ENCODE results near the gene TTC9B.

Gene TTC9B

GRCh38 chr19:40254714-40255418 is 36.7 kb upstream of the TTC9B start:
- Mint-ChIP-seq H3K27ac (peak overlapping the region; percentile 22), H3K9me3 (no peaks in the 10 kb centered on the region), H3K27me3 (no peaks in the 10 kb centered on the region), H3K4me3 (no peak overlapping the region), H3K4me1 (peaks cover 48% of the 10 kb centered on the region), H3K36me3 (peaks cover 60% of the 10 kb centered on the region)
- no peak for ATAC-seq

GRCh38 chr19:40253611-40254092 is 35.5 kb upstream of the TTC9B start:
- H3K4me3 Mint-ChIP-seq, result no peak overlapping the region
- no peaks in the 10 kb centered on the region for H3K9me3 Mint-ChIP-seq
- H3K4me1 Mint-ChIP-seq, result peaks cover 36% of the 10 kb centered on the region
- H3K36me3 Mint-ChIP-seq, result peaks cover 60% of the 10 kb centered on the region
- no peaks in the 10 kb centered on the region for H3K27me3 Mint-ChIP-seq
- no peak for ATAC-seq
- no peak overlapping the region for H3K27ac Mint-ChIP-seq

- H3K27me3 Mint-ChIP-seq, result no peaks in the 10 kb centered on the region
- H3K9me3 Mint-ChIP-seq, result no peaks in the 10 kb centered on the region
- peaks cover 37% of the 10 kb centered on the region for H3K4me1 Mint-ChIP-seq
- no peak overlapping the region for H3K27ac Mint-ChIP-seq
- H3K36me3 Mint-ChIP-seq, result peaks cover 68% of the 10 kb centered on the region
- H3K4me3 Mint-ChIP-seq, result no peak overlapping the region
- ATAC-seq, result no peak
Measured at GRCh38 chr19:40252395-40252794, 34.2 kb upstream of the TTC9B start.

DNA sequence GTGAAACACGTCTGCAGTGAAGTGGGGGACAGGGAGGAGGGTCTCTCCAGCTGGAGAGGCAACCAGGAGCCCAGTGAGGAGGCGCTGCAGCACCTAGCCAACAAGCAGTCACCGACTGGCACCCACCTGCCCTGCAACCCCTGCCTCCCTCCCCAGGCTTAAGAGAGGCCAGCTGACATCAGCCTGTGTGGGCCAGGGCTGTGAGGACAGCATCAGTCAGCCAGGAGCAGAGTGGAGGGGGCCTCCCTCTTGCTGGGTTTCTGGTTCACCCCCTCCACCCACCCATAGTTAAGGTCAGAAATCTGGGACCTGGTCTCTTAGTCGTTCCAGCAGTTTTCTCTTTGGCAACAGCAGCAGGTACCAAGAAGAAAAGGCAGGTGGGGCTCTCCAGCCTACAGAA is 33.8 kb upstream of the TTC9B start:
- no peaks in the 10 kb centered on the region for H3K9me3 Mint-ChIP-seq
- no peak for ATAC-seq
- no peak overlapping the region for H3K4me3 Mint-ChIP-seq
- H3K27me3 Mint-ChIP-seq, result no peaks in the 10 kb centered on the region
- H3K27ac Mint-ChIP-seq, result no peak overlapping the region
- H3K4me1 Mint-ChIP-seq, result peaks cover 32% of the 10 kb centered on the region
- peaks cover 68% of the 10 kb centered on the region for H3K36me3 Mint-ChIP-seq

DNA sequence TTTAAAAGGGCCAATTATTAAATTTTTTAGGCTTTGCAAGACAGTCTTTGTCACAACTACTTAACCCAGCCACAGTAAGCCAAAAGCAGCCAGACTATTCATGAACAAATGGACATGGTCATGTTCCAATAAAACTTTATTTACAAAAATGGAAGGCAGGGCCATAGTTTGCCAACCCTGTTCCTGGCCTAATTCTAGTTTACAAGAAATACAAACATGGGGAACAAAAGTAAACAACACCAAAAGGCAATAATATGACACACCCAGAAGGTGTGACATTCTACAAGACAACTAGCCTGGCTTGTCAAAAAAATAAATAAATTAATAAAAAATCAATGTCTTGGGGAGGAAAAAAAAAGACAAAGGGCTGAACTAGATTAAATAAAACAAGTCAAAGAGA is 33.1 kb upstream of the TTC9B start:
- Mint-ChIP-seq H3K4me3 (no peak overlapping the region), H3K27me3 (no peaks in the 10 kb centered on the region), H3K27ac (no peak overlapping the region), H3K4me1 (peaks cover 28% of the 10 kb centered on the region), H3K9me3 (no peaks in the 10 kb centered on the region), H3K36me3 (peaks cover 66% of the 10 kb centered on the region)
- no peak for ATAC-seq

DNA sequence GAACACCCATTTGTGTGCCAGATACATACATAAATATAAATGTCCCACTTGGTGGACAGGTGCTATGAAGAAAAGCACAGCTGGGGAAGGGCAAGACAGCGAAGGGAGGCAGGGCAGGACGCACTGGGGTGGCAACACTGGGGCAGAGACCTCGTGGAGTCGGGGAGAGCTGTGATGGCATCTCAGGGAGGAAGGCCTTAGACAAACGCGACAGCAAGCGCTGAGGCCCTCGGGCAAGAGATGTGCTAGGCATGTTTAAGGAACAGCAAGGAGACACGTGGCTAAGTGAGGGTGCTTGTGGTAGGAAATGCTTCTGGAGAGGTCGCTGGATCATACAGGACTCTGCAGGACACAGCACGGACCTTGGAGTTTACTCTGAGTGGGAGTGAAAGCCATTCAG is 31.6 kb upstream of the TTC9B start:
- H3K36me3 Mint-ChIP-seq, result peaks cover 51% of the 10 kb centered on the region
- no peak overlapping the region for H3K4me3 Mint-ChIP-seq
- no peaks in the 10 kb centered on the region for H3K9me3 Mint-ChIP-seq
- no peak for ATAC-seq
- H3K27me3 Mint-ChIP-seq, result no peaks in the 10 kb centered on the region
- peaks cover 15% of the 10 kb centered on the region for H3K4me1 Mint-ChIP-seq
- no peak overlapping the region for H3K27ac Mint-ChIP-seq

- H3K27me3 Mint-ChIP-seq, result no peaks in the 10 kb centered on the region
- no peak overlapping the region for H3K27ac Mint-ChIP-seq
- peaks cover 15% of the 10 kb centered on the region for H3K4me1 Mint-ChIP-seq
- H3K9me3 Mint-ChIP-seq, result no peaks in the 10 kb centered on the region
- no peak overlapping the region for H3K4me3 Mint-ChIP-seq
- ATAC-seq, result no peak
- H3K36me3 Mint-ChIP-seq, result peaks cover 47% of the 10 kb centered on the region
Measured at GRCh38 chr19:40249201-40249600, 31.0 kb upstream of the TTC9B start.

DNA sequence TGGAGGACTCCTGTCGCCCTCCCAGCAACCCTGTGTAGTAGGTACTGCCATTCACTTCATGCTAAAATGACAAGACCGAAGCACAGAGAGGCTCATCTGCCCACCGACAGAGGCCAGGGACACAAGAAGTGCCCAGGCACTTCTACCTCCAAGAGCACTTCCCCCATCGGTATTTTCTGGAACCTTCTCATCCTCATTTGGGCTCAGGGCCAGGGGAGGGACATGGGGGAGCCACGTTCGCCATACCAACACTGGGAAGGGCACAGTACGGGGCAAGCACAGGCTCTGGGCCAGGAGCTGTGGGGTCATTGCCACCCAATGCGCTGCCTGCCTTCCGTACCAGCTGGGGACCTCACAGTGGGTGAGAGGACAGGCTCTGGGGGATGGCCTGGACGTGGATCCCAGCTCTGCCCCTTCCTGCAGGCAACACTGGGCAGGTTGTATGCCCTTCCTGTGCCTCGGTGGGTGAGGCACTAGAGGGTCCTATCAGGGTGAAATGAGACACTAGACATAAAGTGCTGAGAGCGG is 29.6 kb upstream of the TTC9B start:
- Mint-ChIP-seq H3K27ac (peak overlapping the region; percentile 13), H3K27me3 (no peaks in the 10 kb centered on the region), H3K4me1 (peaks cover 15% of the 10 kb centered on the region), H3K36me3 (peaks cover 35% of the 10 kb centered on the region), H3K4me3 (no peak overlapping the region), H3K9me3 (no peaks in the 10 kb centered on the region)
- no peak for ATAC-seq

- Mint-ChIP-seq H3K27ac (no peak overlapping the region), H3K36me3 (peaks cover 33% of the 10 kb centered on the region), H3K27me3 (no peaks in the 10 kb centered on the region), H3K9me3 (no peaks in the 10 kb centered on the region), H3K4me3 (no peak overlapping the region), H3K4me1 (peaks cover 9% of the 10 kb centered on the region)
- ATAC-seq, result no peak
Measured at GRCh38 chr19:40247178-40247577, 29.0 kb upstream of the TTC9B start.

DNA sequence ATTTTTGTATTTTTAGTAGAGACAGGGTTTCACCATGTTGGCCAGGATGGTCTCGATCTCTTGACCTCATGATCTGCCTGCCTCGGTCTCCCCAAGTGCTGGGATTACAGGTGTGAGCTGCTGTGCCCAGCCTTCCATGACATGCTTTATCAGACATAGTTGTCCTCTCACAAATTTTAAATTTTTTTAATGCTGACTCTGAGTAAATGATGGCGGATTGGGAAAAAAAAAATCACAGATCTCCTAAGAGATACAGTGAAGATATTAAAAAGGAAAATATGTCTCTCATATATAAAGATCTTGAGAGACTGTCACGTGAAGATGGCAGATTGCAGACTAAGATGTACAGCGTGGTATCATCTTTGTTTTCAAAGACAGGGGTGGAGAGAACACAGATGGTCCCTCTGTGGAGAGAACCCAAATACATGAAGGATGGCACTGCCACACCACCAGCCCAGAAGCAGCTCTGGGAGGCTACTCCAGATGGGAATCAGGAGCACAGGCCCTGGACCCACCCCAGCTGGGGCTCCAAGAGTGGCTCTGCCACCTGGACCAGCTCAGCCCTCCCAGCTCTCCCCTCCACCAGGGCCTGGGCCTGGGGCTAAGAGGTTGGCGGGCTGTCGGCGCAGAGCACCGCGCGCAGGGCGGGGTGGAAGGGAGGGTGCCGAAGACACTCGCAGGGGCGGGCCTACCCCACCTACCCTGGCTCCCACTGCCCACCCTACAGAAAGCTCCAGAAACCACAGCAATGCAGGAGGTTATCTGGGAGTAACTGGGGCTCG is 28.3 kb upstream of the TTC9B start:
- H3K4me3 Mint-ChIP-seq, result no peak overlapping the region
- H3K4me1 Mint-ChIP-seq, result peaks cover 8% of the 10 kb centered on the region
- ATAC-seq, result no peak
- H3K36me3 Mint-ChIP-seq, result peaks cover 33% of the 10 kb centered on the region
- no peaks in the 10 kb centered on the region for H3K9me3 Mint-ChIP-seq
- H3K27me3 Mint-ChIP-seq, result no peaks in the 10 kb centered on the region
- H3K27ac Mint-ChIP-seq, result no peak overlapping the region

DNA sequence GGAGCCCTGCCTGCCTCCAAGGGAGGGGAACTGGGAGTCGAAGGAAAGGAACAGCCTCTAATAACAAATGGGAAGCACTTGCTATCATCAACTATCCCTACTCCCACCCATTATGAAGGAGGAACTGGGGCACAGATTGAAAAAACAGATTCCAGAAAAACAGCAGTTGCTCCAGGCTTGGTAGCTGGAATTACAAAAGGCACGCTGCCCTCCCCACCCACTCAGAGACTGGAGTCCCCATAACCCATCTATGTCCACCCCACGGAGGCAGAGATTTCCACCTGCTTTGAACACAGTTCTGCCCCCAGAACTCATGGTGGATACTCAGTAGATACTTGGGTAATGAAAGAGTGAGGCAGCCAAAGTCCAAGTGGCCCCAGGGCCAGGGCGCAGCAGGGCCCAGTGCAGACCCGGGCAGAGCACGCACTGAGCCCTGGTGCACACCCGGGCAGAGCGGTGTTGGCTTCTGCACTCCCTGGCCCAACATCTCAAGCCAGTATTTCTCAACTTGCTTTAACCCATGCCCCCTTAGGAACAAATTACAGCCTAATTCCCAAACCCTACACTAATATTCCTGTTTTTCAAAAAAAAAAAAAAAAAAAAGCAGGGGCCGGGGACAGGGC is 27.4 kb upstream of the TTC9B start:
- Mint-ChIP-seq H3K4me1 (peaks cover 8% of the 10 kb centered on the region), H3K9me3 (no peaks in the 10 kb centered on the region), H3K27ac (no peak overlapping the region), H3K4me3 (no peak overlapping the region), H3K36me3 (peaks cover 40% of the 10 kb centered on the region), H3K27me3 (no peaks in the 10 kb centered on the region)
- no peak for ATAC-seq

DNA sequence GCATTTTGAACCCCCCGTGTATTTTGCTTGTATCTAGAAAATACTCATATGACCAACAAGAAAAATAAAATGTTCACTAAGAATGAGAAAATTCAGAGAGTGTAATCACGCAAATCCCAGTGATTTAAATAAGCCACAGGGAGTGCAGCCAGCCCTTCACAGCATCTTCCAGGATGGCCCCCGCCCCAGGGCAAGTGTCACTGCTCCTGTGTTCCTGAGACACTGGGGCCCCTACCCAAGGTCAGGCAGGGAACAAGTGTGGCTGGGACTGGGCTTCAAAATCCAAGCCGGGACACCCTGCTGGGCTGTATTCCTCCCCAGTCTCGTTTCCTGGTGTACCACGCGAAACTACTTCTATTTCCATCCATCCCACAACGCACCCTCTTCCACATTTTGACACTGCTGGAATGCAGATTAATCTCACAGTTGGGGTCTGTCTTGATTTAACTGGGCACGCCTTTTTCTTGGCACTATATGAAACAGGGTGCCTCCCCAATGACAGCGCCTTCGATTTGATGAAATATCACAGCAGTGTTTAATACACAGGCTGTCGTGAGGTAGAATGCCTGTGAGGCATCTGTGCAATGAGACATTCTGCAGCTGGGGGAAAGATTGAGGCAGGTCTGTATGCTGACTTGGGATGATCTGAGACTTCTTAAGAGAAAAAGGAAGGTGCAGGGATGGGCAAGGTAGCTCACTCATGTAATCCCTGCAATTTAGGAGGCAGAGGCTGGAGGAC is 26.6 kb upstream of the TTC9B start:
- Mint-ChIP-seq H3K4me3 (no peak overlapping the region), H3K36me3 (peaks cover 36% of the 10 kb centered on the region), H3K9me3 (no peaks in the 10 kb centered on the region), H3K27me3 (no peaks in the 10 kb centered on the region), H3K4me1 (peaks cover 8% of the 10 kb centered on the region), H3K27ac (no peak overlapping the region)
- ATAC-seq, result no peak

GRCh38 chr19:40243181-40243580 is 25.0 kb upstream of the TTC9B start:
- Mint-ChIP-seq H3K27ac (no peak overlapping the region), H3K36me3 (peaks cover 36% of the 10 kb centered on the region)
- ATAC-seq, result no peak

DNA sequence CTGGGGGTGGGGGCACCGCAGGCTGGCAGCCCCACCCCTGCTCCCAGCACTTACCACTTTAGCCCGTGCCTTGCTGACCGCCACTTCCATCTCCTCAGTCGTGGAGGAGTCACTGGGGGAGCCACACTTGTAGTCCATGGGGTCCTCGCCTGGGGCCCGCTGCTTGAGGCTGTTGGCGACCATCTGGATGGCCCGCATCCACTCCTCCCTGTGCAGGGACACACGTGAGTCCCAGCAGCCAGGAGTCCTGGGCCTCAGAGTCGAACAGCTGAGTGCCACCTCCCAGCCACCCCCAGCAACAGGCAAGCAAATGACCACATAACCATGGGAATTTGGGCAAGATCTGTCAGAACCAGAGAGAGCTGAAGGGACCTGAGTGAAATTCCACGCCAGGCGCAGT is 24.3 kb upstream of the TTC9B start:
- H3K27me3 Mint-ChIP-seq, result no peaks in the 10 kb centered on the region
- H3K4me1 Mint-ChIP-seq, result no peaks in the 10 kb centered on the region
- H3K36me3 Mint-ChIP-seq, result peaks cover 38% of the 10 kb centered on the region
- no peak overlapping the region for H3K4me3 Mint-ChIP-seq
- H3K9me3 Mint-ChIP-seq, result no peaks in the 10 kb centered on the region
- no peak overlapping the region for H3K27ac Mint-ChIP-seq
- no peak for ATAC-seq

More at GRCh38 chr19:40243181-40243580, 25.0 kb upstream of the TTC9B start:
- no peaks in the 10 kb centered on the region for H3K9me3 Mint-ChIP-seq
- H3K4me1 Mint-ChIP-seq, result peaks cover 3% of the 10 kb centered on the region
- H3K4me3 Mint-ChIP-seq, result no peak overlapping the region
- H3K27me3 Mint-ChIP-seq, result no peaks in the 10 kb centered on the region
